ENCODE results near the gene DMP1. TPM values are rescaled to one million over a fixed set of nuclear protein-coding genes. Genes with fewer than 3 reads are reported as not detected.
"Not testable (repeated sequence)": the region's sequence is repeated elsewhere in the genome, so short reads cannot be mapped to it uniquely, and the experiment has no call there.

Gene DMP1
- total and polyA plus RNA-seq, 2 experiments from 2014 or later = not detected

DNA sequence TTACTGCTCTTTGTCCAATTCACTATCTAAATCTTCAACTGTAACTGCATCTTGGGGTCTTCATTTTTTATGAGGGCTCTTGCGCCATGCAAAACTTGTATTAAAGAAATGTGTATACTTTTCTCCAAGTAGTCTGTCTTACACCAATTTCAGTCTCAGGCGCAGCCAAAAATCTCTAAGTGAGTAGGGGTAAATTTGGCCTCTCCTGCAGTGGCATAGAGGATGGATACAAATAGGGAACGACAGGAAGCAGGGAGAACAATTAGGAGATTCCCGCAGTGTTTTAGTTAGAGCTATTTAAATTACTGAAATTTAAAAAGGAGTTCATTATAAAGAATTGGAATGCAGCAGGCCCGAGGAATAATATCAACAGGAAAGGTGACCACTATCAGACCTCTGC is 30.2 kb downstream of the DMP1 start:
- DNase-seq = no peak
- Histone ChIP-seq H3K36me3 (ENCODE audit: low read depth) (no peaks in the 10 kb centered on the region), H3K4me2 (ENCODE audit: unreplicated experiment) (no peak overlapping the region), H3K27ac (no peak overlapping the region), H3F3A (ENCODE audit: insufficient read depth) (no peaks in the 10 kb centered on the region), H2AFZ (no peak overlapping the region), H3K4me3 (no peak overlapping the region), H3K9ac (no peak overlapping the region), H4K20me1 (ENCODE audit: insufficient read depth) (no peaks in the 10 kb centered on the region), H3K4me1 (ENCODE audit: insufficient read depth) (no peaks in the 10 kb centered on the region), H3K9me2 (ENCODE audit: insufficient read depth) (no peaks in the 10 kb centered on the region), H3K27me3 (replicated peaks; ENCODE audit: insufficient read depth) (no peaks in the 10 kb centered on the region), H3K79me2 (ENCODE audit: insufficient read depth) (no peaks in the 10 kb centered on the region), H3K9me3 (ENCODE audit: low read depth) (no peaks in the 10 kb centered on the region)
- in situ Hi-C loops (cut with MboI) = loop anchor here (5.0 to 10.0 kb wide), 2 partner anchors 157 to 535 kb away; no protein-coding TSS in a partner anchor
- 42 to 43% methylated on average over 5 of the region's 5 CpGs for WGBS, 2 experiments (ENCODE audit: low coverage in 1 of 2, low lambda C conversion rate in 2 of 2, missing lambda C conversion rate in 2 of 2)
- TF ChIP-seq EZH2phosphoT487 (IDR thresholded peaks at IDR 0.05; ENCODE audit: insufficient read depth, low read depth) = no peak
- no peak for TF ChIP-seq EZH2 (IDR thresholded peaks at IDR 0.05; ENCODE audit: insufficient read depth, poor library complexity, severe bottlenecking)

DNA sequence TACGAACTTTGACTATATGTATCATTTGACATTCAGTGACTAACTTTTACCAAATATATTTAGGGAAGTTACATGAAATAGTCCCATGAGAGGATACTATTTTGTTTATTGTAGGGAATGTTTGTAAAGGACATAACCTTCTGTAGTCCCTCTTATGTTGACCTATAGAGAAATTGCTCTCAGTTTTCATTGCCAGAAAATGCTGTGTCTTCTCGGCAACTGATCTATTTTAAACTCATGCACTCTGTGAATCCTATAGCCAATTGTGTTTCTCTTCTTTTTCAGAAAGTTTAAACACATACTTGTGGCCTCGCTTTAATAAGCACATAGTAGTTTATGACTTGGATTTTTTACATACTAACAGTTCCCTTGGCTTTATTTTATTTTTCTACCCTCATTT is 38.2 kb downstream of the DMP1 start:
- H3K9me3 ChIP-seq (ENCODE audit: low read depth) = no peaks in the 10 kb centered on the region
- H3K4me2 ChIP-seq (ENCODE audit: unreplicated experiment) = no peak overlapping the region
- H3F3A ChIP-seq (ENCODE audit: insufficient read depth) = no peaks in the 10 kb centered on the region
- in situ Hi-C loops (cut with MboI) = loop anchor here (10.0 kb wide), 1 partner anchor 526 kb away; no protein-coding TSS in a partner anchor
- H4K20me1 ChIP-seq (ENCODE audit: insufficient read depth) = no peaks in the 10 kb centered on the region
- no peak overlapping the region for H3K27ac ChIP-seq
- no peaks in the 10 kb centered on the region for H3K79me2 ChIP-seq (ENCODE audit: insufficient read depth)
- TF ChIP-seq EZH2phosphoT487 (IDR thresholded peaks at IDR 0.05; ENCODE audit: insufficient read depth, low read depth) (no peak), EZH2 (IDR thresholded peaks at IDR 0.05; ENCODE audit: insufficient read depth, poor library complexity, severe bottlenecking) (no peak)
- no peak for DNase-seq
- WGBS, 2 experiments (ENCODE audit: low coverage in 1 of 2, low lambda C conversion rate in 2 of 2, missing lambda C conversion rate in 2 of 2) = 16 to 25% methylated on average over 3 of the region's 3 CpGs
- H3K27me3 ChIP-seq (replicated peaks; ENCODE audit: insufficient read depth) = no peaks in the 10 kb centered on the region
- no peaks in the 10 kb centered on the region for H3K9me2 ChIP-seq (ENCODE audit: insufficient read depth)
- no peaks in the 10 kb centered on the region for H3K4me1 ChIP-seq (ENCODE audit: insufficient read depth)
- H3K4me3 ChIP-seq = no peak overlapping the region
- no peak overlapping the region for H3K9ac ChIP-seq
- H2AFZ ChIP-seq = no peak overlapping the region
- no peaks in the 10 kb centered on the region for H3K36me3 ChIP-seq (ENCODE audit: low read depth)

DNA sequence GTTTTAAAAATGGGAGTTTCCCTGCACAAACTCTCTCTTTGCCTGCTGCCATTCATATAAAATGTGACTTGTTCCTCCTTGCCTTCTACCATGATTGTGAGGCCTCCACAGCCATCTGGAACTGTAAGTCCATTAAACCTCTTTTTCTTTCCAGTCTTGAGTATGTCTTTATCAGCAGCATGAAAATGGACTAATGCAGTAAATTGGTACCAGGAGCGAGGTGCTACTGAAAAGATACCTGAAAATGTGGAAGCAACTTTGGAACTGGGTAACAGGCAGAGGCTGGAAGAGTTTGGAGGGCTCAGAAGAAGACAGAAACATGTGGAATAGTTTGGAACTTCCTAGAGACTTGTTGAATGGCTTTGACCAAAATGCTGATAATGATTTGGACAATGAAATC is 40.9 kb downstream of the DMP1 start:
- in situ Hi-C loops (cut with MboI); H3K4me3 ChIP-seq; H3K9ac ChIP-seq; H4K20me1 ChIP-seq (ENCODE audit: insufficient read depth); H2AFZ ChIP-seq; H3K4me1 ChIP-seq (ENCODE audit: insufficient read depth); H3F3A ChIP-seq (ENCODE audit: insufficient read depth); H3K9me2 ChIP-seq (ENCODE audit: insufficient read depth); DNase-seq; H3K9me3 ChIP-seq (ENCODE audit: low read depth); H3K27ac ChIP-seq; H3K79me2 ChIP-seq (ENCODE audit: insufficient read depth); H3K27me3 ChIP-seq (replicated peaks; ENCODE audit: insufficient read depth); H3K36me3 ChIP-seq (ENCODE audit: low read depth); H3K4me2 ChIP-seq (ENCODE audit: unreplicated experiment): not testable (repeated sequence)
- 39 to 42% methylated on average over 1 of the region's 1 CpG for WGBS, 2 experiments (ENCODE audit: low coverage in 1 of 2, low lambda C conversion rate in 2 of 2, missing lambda C conversion rate in 2 of 2)

DNA sequence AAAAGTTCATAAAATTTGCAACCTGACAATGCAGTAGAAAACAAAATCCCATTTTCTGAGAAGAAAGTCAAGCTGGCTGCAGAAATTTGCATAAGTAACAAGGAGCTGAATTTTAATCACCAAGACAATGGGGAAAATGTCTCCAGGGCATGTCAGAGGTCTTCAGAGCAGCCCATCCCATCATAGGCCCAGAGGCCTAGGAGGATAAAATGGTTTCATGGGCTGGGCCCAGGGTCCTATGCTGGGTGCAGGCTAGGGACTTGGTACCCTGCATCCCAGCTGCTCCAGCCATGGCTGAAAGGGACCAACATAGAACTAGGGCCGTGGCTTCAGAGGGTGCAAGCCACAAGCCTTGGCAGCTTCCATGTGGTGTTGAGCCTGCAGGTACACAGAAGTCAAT is 42.0 kb downstream of the DMP1 start:
- H3F3A ChIP-seq (ENCODE audit: insufficient read depth); in situ Hi-C loops (cut with MboI); H3K4me2 ChIP-seq (ENCODE audit: unreplicated experiment); DNase-seq; H3K79me2 ChIP-seq (ENCODE audit: insufficient read depth); H4K20me1 ChIP-seq (ENCODE audit: insufficient read depth); H3K9me3 ChIP-seq (ENCODE audit: low read depth); H3K27me3 ChIP-seq (replicated peaks; ENCODE audit: insufficient read depth); H3K9ac ChIP-seq; H3K36me3 ChIP-seq (ENCODE audit: low read depth); H3K9me2 ChIP-seq (ENCODE audit: insufficient read depth); H3K27ac ChIP-seq; H3K4me3 ChIP-seq; H3K4me1 ChIP-seq (ENCODE audit: insufficient read depth); H2AFZ ChIP-seq: not testable (repeated sequence)
- WGBS, 2 experiments (ENCODE audit: low coverage in 1 of 2, low lambda C conversion rate in 2 of 2, missing lambda C conversion rate in 2 of 2) = 0% methylated on average over 1 of the region's 1 CpG

DNA sequence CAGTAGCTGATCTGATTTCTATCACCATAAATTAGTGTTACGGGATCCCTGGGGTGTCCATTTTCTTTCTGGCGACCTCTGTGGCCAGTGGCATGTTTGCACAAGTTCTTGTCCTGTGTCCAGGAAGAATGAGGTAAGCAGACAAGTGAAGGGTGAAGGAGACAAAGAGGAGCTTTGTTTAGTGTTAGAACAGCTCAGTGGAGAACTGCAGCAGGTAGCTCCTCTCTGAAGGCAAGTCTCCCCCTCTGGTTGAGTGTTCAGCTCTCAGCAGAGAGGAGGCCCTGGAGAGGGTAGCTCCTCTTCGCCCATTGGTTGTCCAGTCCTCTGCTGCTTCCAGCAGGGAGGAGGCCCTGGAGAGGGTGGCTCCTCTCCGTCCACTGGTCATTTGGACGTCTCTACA is 47.2 kb downstream of the DMP1 start:
- in situ Hi-C loops (cut with MboI) = no loop called here
- no peak overlapping the region for H3K4me2 ChIP-seq (ENCODE audit: unreplicated experiment)
- no peak for TF ChIP-seq EZH2 (IDR thresholded peaks at IDR 0.05; ENCODE audit: insufficient read depth, poor library complexity, severe bottlenecking)
- TF ChIP-seq EZH2phosphoT487 (IDR thresholded peaks at IDR 0.05; ENCODE audit: insufficient read depth, low read depth) = no peak

More for the DNA sequence above, 47.2 kb downstream of the DMP1 start:
- Histone ChIP-seq H2AFZ (no peak overlapping the region), H3K9me2 (ENCODE audit: insufficient read depth) (no peaks in the 10 kb centered on the region), H3K27ac (no peak overlapping the region), H3K27me3 (replicated peaks; ENCODE audit: insufficient read depth) (0 out of 2 replicates have a peak, but pooled peaks cover 9% of the 10 kb centered on the region), H3F3A (ENCODE audit: insufficient read depth) (no peaks in the 10 kb centered on the region), H3K36me3 (ENCODE audit: low read depth) (no peaks in the 10 kb centered on the region), H3K79me2 (ENCODE audit: insufficient read depth) (no peaks in the 10 kb centered on the region), H3K9ac (no peak overlapping the region), H3K4me1 (ENCODE audit: insufficient read depth) (no peaks in the 10 kb centered on the region), H4K20me1 (ENCODE audit: insufficient read depth) (no peaks in the 10 kb centered on the region), H3K9me3 (ENCODE audit: low read depth) (no peaks in the 10 kb centered on the region), H3K4me3 (no peak overlapping the region)
- no peak for DNase-seq
- WGBS, 2 experiments (ENCODE audit: low coverage in 1 of 2, low lambda C conversion rate in 2 of 2, missing lambda C conversion rate in 2 of 2) = 47 to 59% methylated on average over 5 of the region's 5 CpGs

Data from GM23248 (cell line).